K562 (cell line): ENCODE results near the gene PEAR1. TPM values are rescaled to one million over a fixed set of nuclear protein-coding genes. Genes with fewer than 3 reads are reported as not detected.

Source experiments
- ATAC-seq: fragments of 200-7000 bp; cut with Tn5 transposase; 3 replicates; pipeline ENCODE4 v1.9.1; 2020; ENCODE audit warnings: moderate library complexity
- BruUV-seq: library from RNA; stranded (reverse); fragments of 400-500 nt; replicated peaks from 2 replicates; lab custom pipeline; 2021; lab: Mats Ljungman, UMichigan
- CTCF ChIA-PET: fragments of 300-600 bp; formaldehyde crosslinking; extraction: SDS; loops from one replicate; lab custom pipeline; 2021; ENCODE audit warnings: low intra/inter-chr PET ratio; lab: Yijun Ruan, JAX
- POLR2A ChIA-PET: fragments of 300-600, 350-650 bp; sonication (Branson Sonifier 250); formaldehyde crosslinking; extraction: SDS; loops from one replicate; lab custom pipeline; 2021; ENCODE audit warnings: antibody characterized with exemption, inconsistent platforms; lab: Yijun Ruan, JAX
- DNase-seq, 4 experiments: peaks; one replicate each; pipeline versions ENCODE4 v3.0.0 to v3.0.0-alpha.2; 2011 to 2018; ENCODE audit warnings: low spot score in 3 of 4, mixed read lengths in 3 of 4; ENCODE audit errors: extremely low read depth in 1 of 4
- FAIRE-seq: peaks from 2 replicates; lab custom pipeline; 2011; peaks lifted over from hg19 to GRCh38; lab: Jason Lieb, UNC
- H2AFZ ChIP-seq: 2 replicates; pipeline ENCODE4 v1.6.0; 2011; ENCODE audit warnings: low read depth, low read length, control low read depth, inconsistent platforms
- H3K27ac ChIP-seq: fragments of 200-600 bp; 3 replicates; pipeline ENCODE4 v1.8.0; 2011; ENCODE audit warnings: low read depth, mild to moderate bottlenecking, control low read depth, inconsistent platforms, low read length, moderate library complexity, mixed read lengths; ENCODE audit errors: extremely low read depth
- H3K27me3 ChIP-seq, 2 experiments: fragments of 300-600 bp in 1 of 2; 2 replicates in 1 of 2; 3 replicates in 1 of 2; pipeline versions ENCODE4 v1.6.0 to v1.8.0; 2011; ENCODE audit warnings: inconsistent platforms in 2 of 2, low read length in 2 of 2, mild to moderate bottlenecking in 1 of 2, mixed read lengths in 1 of 2, moderate library complexity in 1 of 2; ENCODE audit not compliant: control insufficient read depth in 2 of 2, insufficient read depth in 2 of 2
- H3K36me3 ChIP-seq: fragments of 300-600 bp; 3 replicates; pipeline ENCODE4 v1.8.0; 2011; ENCODE audit warnings: mild to moderate bottlenecking, low read length, inconsistent platforms; ENCODE audit not compliant: control insufficient read depth, insufficient read depth
- H3K4me1 ChIP-seq, 2 experiments: fragments of 200-600 bp in 1 of 2; replicated peaks in 1 of 2; 2 replicates in 1 of 2; 3 replicates in 1 of 2; pipeline versions ENCODE4 v1.5.1 to v1.8.0; 2011; ENCODE audit warnings: inconsistent platforms in 2 of 2, low read length in 2 of 2, mild to moderate bottlenecking in 1 of 2, mixed read lengths in 1 of 2, moderate library complexity in 1 of 2; ENCODE audit not compliant: control insufficient read depth in 2 of 2, insufficient read depth in 2 of 2
- H3K4me2 ChIP-seq: 2 replicates; pipeline ENCODE4 v1.6.1; 2011; ENCODE audit warnings: low read length, control low read depth, inconsistent platforms, mixed read lengths; ENCODE audit not compliant: insufficient read depth
- H3K4me3 ChIP-seq: fragments of 200-600 bp; sonication (generic), shearing (Covaris generic); 2 replicates; pipeline ENCODE4 v1.5.1; 2016; ENCODE audit warnings: control low read depth, inconsistent platforms
- H3K79me2 ChIP-seq: fragments of 200-600 bp; 3 replicates; pipeline ENCODE4 v1.8.0; 2011; ENCODE audit warnings: low read length, inconsistent platforms; ENCODE audit not compliant: control insufficient read depth, insufficient read depth
- H3K9ac ChIP-seq, 2 experiments: 2 replicates each; pipeline versions ENCODE4 v1.6.0 to v1.6.1; 2011; ENCODE audit warnings: low read depth in 2 of 2, low read length in 2 of 2, control low read depth in 1 of 2, inconsistent platforms in 1 of 2, mild to moderate bottlenecking in 1 of 2, mixed read lengths in 1 of 2; ENCODE audit not compliant: insufficient read depth in 1 of 2
- H3K9me1 ChIP-seq: one replicate; pipeline ENCODE4 v1.6.0; 2011; ENCODE audit warnings: inconsistent platforms, mild to moderate bottlenecking, low read length, moderate library complexity; ENCODE audit not compliant: control insufficient read depth, insufficient read depth
- H3K9me3 ChIP-seq: replicated peaks from 2 replicates; pipeline ENCODE4 v1.5.1; 2011; ENCODE audit warnings: low read depth, low read length, inconsistent platforms; ENCODE audit not compliant: control insufficient read depth, insufficient read depth
- H4K20me1 ChIP-seq: replicated peaks from 2 replicates; pipeline ENCODE4 v1.6.1; 2011; ENCODE audit warnings: low read length, inconsistent platforms, mixed read lengths; ENCODE audit not compliant: control insufficient read depth, insufficient read depth
- CREM ChIP-seq: IDR thresholded peaks from 2 replicates; pipeline ENCODE4 v1.6.1; 2014; ENCODE audit warnings: antibody characterized with exemption, low read depth
- HNRNPL ChIP-seq: fragments of 200-400 bp; formaldehyde crosslinking; IDR thresholded peaks from 2 replicates; pipeline ENCODE4 v1.6.1; 2017; ENCODE audit warnings: low read depth, mild to moderate bottlenecking, low read length
- NCOA2 ChIP-seq, 2 experiments: fragments of 450-650 bp; IDR thresholded peaks; 2 replicates each; pipeline ENCODE4 v1.6.1; 2018; ENCODE audit warnings: mild to moderate bottlenecking in 2 of 2, moderate library complexity in 1 of 2; ENCODE audit not compliant: partially characterized antibody in 2 of 2
- NCOA6 ChIP-seq: fragments of 450-650 bp; IDR thresholded peaks from 2 replicates; pipeline ENCODE4 v1.6.1; 2017; ENCODE audit warnings: mild to moderate bottlenecking
- SREBF2 ChIP-seq: sonication (generic); formaldehyde crosslinking; IDR thresholded peaks from 2 replicates; pipeline ENCODE4 v1.4.0; 2020; ENCODE audit warnings: mild to moderate bottlenecking, missing genetic modification reagents
- ZBTB9 ChIP-seq: fragments of 450-650 bp; formaldehyde crosslinking; IDR thresholded peaks from 2 replicates; pipeline ENCODE4 v1.4.0; 2020; ENCODE audit warnings: mild to moderate bottlenecking, moderate library complexity
- ZNF175 ChIP-seq: fragments of 200-800 bp; sonication (Bioruptor generic); IDR thresholded peaks from 2 replicates; pipeline ENCODE4 v1.6.1; 2016; ENCODE audit warnings: low read depth, mild to moderate bottlenecking, missing genetic modification characterization, missing compliant biosample characterization
- WGBS: fragments of 100-300 bp; shearing (Covaris generic); methylation state at CpG from one replicate; pipeline ENCODE4 v1.1.6; 2016; ENCODE audit warnings: low coverage, mixed read lengths; ENCODE audit not compliant: insufficient coverage; ENCODE audit errors: missing lambda C conversion rate; 5-methylcytosine and 5-hydroxymethylcytosine counted together
- in situ Hi-C: fragments of 300-500 bp; cut with MboI; formaldehyde crosslinking; loops from 4 replicates; pipeline ENCODE4 v1.15.0; 2018; ENCODE audit warnings: inconsistent platforms, mixed read lengths
- intact Hi-C: fragments of 100-400 bp; cut with micrococcal nuclease; formaldehyde crosslinking; loops from 2 replicates; pipeline ENCODE4 v1.14.2; 2022
- polyA plus RNA-seq, 8 experiments: library from polyadenylated mRNA; depleted of rRNA in 4 of 8; stranded (reverse) in 5 of 8; unstranded in 3 of 8; fragments of >200 nt; fragmentation: Nextera tagmentation in 2 of 8; fragmentation: Illumina TruSeq in 1 of 8; extraction: Ambion mirVana in 2 of 8; extraction: Trizol in 1 of 8; gene quantifications; 2 replicates each; pipeline versions ENCODE4 v1.2.1 to v1.2.3, GENCODE V29; 2011 to 2014; ENCODE audit warnings: inconsistent platforms in 1 of 8, missing spikeins in 1 of 8
- total RNA-seq, 7 experiments: library from RNA; depleted of rRNA in 6 of 7; stranded (reverse); fragments of >200 nt in 6 of 7; fragmentation: Illumina TruSeq in 2 of 7; extraction: Trizol in 2 of 7; gene quantifications; 2 replicates each; pipeline versions ENCODE4 v1.2.1 to v1.2.3, GENCODE V29; 2011 to 2021; ENCODE audit warnings: low replicate concordance in 1 of 7

The PEAR1 gene
- total and polyA plus RNA-seq, 9 of the 15 experiments (the other 6 are each of a cell fraction or from before 2014, with no cell fraction given) = 0.87 to 13.9 (median 6.1) TPM

- Histone ChIP-seq H2AFZ (no peak overlapping the region), H3K79me2 (no peaks in the 10 kb centered on the region), H3K9me3 (no peaks in the 10 kb centered on the region), H3K4me1 (no peaks in the 10 kb centered on the region; a peak in 1 of 5 replicates), H3K27ac (no peak overlapping the region), H3K9me1 (peaks cover 3% of the 10 kb centered on the region), H3K9ac (0 out of 4 replicates have a peak overlapping the region, but pooled peaks of 1 of the 2 experiments have one; percentile 40), H3K4me3 (no peak overlapping the region), H4K20me1 (no peaks in the 10 kb centered on the region), H3K4me2 (no peak overlapping the region), H3K27me3 (no peaks in the 10 kb centered on the region), H3K36me3 (peaks cover 35% of the 10 kb centered on the region; the same call in 2 of the 3 replicates)
- in situ Hi-C loops (no loop called here), intact Hi-C loops (no loop called here)
- ChIA-PET POLR2A (interaction anchor here (0.9 kb wide), 1 partner anchor 83 kb away, joined by 3 read pairs; no protein-coding TSS in a partner anchor), CTCF (no interaction called here)
- WGBS = 89% methylated on average over 13 of the region's 13 CpGs
- ATAC-seq (no peak), FAIRE-seq (no peak), DNase-seq (no peak)
- no TSS peak for BruUV-seq
- TF ChIP-seq NCOA2 (IDR thresholded peaks at IDR 0.05; ENCODE audit: partially characterized antibody in 2 of 2) (no peak), ZNF175 (no peak), HNRNPL (no peak), ZBTB9 (CRISPR knock-in tag) (no peak), CREM (no peak), SREBF2 (CRISPR knock-in tag) (no peak), NCOA6 (no peak)
- TF ChIP-seq, all 486 proteins: peak for 0
These were observed 46.3 kb downstream of the PEAR1 start for GRCh38 chr1:156939786-156940334.
